Gastrocnemius medialis (tissue), 4 donors: Measurements from ENCODE around the gene SMIM43. TPM values are rescaled to one million over a fixed set of nuclear protein-coding genes. Genes with fewer than 3 reads are reported as not detected.

Experiments
- ATAC-seq, 2 donors: fragments of 150-250 bp; one replicate each; pipeline ENCODE4 v1.9.1; 2016
- DNase-seq, 2 donors: peaks; one replicate each; pipeline ENCODE4 v3.0.0-alpha.2; 2019
- H3K27ac ChIP-seq, 4 donors: fragments of 200-600 bp; sonication (generic); 1 replicate in 1 of 4; 2 replicates in 3 of 4; pipeline ENCODE4 v1.5.1; 2016 to 2018; ENCODE audit warnings: mild to moderate bottlenecking in 2 of 4, moderate library complexity in 1 of 4
- H3K27me3 ChIP-seq, 3 donors: fragments of 200-600 bp; sonication (generic) in 2 of 3; 1 replicate in 1 of 3; 2 replicates in 2 of 3; pipeline versions ENCODE4 v1.5.1 to v1.6.0; 2016 to 2019; ENCODE audit warnings: mild to moderate bottlenecking in 1 of 3, moderate library complexity in 1 of 3
- H3K36me3 ChIP-seq, 2 donors: fragments of 200-600 bp; sonication (generic) in 1 of 2; one replicate each; pipeline ENCODE4 v1.5.1; 2017 to 2018
- H3K4me1 ChIP-seq, 2 donors: fragments of 200-600 bp; sonication (generic) in 1 of 2; one replicate each; pipeline ENCODE4 v1.5.1; 2016 to 2017; ENCODE audit warnings: mild to moderate bottlenecking in 2 of 2
- H3K4me3 ChIP-seq, 4 donors: fragments of 200-600 bp; sonication (generic) in 3 of 4; 1 replicate in 1 of 4; 2 replicates in 3 of 4; pipeline ENCODE4 v1.5.1; 2016 to 2019; ENCODE audit warnings: mild to moderate bottlenecking in 2 of 4
- H3K9me3 ChIP-seq, 3 donors: fragments of 200-600 bp; sonication (generic) in 2 of 3; 1 replicate in 1 of 3; 2 replicates in 2 of 3; pipeline ENCODE4 v1.5.1; 2016 to 2019
- CTCF ChIP-seq, 5 experiments: fragments of 450-650 bp in 3 of 5; fragments of 200-600 bp in 2 of 5; sonication (generic) in 2 of 5; IDR thresholded peaks in 4 of 5; conservative IDR thresholded peaks in 1 of 5; 1 replicate in 4 of 5; 2 replicates in 1 of 5; pipeline ENCODE4 v1.5.1; 2016 to 2019; ENCODE audit warnings: antibody characterized with exemption in 5 of 5, mild to moderate bottlenecking in 3 of 5, moderate library complexity in 3 of 5
- POLR2A ChIP-seq, 2 donors: fragments of 450-650 bp; IDR thresholded peaks; one replicate each; pipeline ENCODE4 v1.6.1; 2017; ENCODE audit warnings: antibody characterized with exemption in 2 of 2, mild to moderate bottlenecking in 2 of 2, moderate library complexity in 2 of 2
- in situ Hi-C, 4 donors: fragments of 200-750 bp; cut with MboI; loops; one replicate each; pipeline versions ENCODE4 v1.15.0 to v1.8.0; 2017; ENCODE audit warnings: low sequenced_read_pairs in 4 of 4
- intact Hi-C: fragments of 100-400 bp; cut with DNase I; formaldehyde crosslinking; loops from one replicate; pipeline ENCODE4 v1.15.1; 2023; ENCODE audit warnings: low total_unique reads
- total RNA-seq, 4 donors: library from RNA; depleted of rRNA; stranded (reverse); fragments of >200 nt; gene quantifications; one replicate each; pipeline versions ENCODE4 v1.1.0 to v1.2.3, GENCODE V29; 2016

The SMIM43 gene
- total RNA-seq, 4 donors from 2014 or later = not detected

DNA sequence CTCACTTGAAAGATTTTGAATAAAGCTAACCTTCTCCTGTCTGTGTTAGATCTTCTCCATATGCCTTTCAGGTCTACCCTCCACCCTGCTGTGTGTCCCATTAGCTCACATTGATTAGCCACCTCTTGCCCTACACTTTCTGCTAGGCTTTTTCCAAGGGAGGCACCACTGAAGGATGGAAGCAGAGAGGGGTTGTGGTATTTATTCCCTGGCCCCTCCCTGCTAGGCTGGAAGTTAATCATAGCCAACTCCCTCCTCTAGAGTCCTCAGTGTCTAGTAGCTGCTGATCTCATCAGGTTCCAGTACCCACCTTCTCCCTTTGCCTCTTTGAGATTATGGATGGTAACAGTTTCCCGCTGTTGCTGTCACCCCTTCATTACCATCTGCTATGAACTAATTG is 8.9 kb upstream of the SMIM43 start:
- ATAC-seq (no peak), DNase-seq (no peak)
- no peaks in the 10 kb centered on the region for H3K9me3 ChIP-seq
- peaks cover 0 to 5% (median 0%) of the 10 kb centered on the region in 3 donors for H3K27me3 ChIP-seq
- H3K27ac ChIP-seq = no peak overlapping the region
- TF ChIP-seq POLR2A (IDR thresholded peaks at IDR 0.05) (no peak), CTCF (IDR thresholded peaks at IDR 0.05 in 4 of 5, conservative IDR thresholded peaks at IDR 0.05 in 1 of 5) (no peak)
- H3K4me3 ChIP-seq = no peak overlapping the region
- H3K4me1 ChIP-seq = no peaks in the 10 kb centered on the region
- H3K36me3 ChIP-seq = no peaks in the 10 kb centered on the region
- in situ Hi-C loops = no loop called here
- intact Hi-C loops = no loop called here

- DNase-seq (no peak), ATAC-seq (no peak)
- Histone ChIP-seq H3K4me1 (no peaks in the 10 kb centered on the region), H3K27ac (no peak overlapping the region), H3K9me3 (no peaks in the 10 kb centered on the region), H3K27me3 (peaks cover 0 to 5% (median 0%) of the 10 kb centered on the region in 3 donors), H3K4me3 (no peak overlapping the region), H3K36me3 (no peaks in the 10 kb centered on the region)
- in situ Hi-C loops = no loop called here
- no peak for TF ChIP-seq POLR2A (IDR thresholded peaks at IDR 0.05)
- no peak for TF ChIP-seq CTCF (IDR thresholded peaks at IDR 0.05 in 4 of 5, conservative IDR thresholded peaks at IDR 0.05 in 1 of 5)
- intact Hi-C loops = no loop called here
These were observed 6.9 kb upstream of the SMIM43 start for GRCh38 chr4:121771869-121772268.

DNA sequence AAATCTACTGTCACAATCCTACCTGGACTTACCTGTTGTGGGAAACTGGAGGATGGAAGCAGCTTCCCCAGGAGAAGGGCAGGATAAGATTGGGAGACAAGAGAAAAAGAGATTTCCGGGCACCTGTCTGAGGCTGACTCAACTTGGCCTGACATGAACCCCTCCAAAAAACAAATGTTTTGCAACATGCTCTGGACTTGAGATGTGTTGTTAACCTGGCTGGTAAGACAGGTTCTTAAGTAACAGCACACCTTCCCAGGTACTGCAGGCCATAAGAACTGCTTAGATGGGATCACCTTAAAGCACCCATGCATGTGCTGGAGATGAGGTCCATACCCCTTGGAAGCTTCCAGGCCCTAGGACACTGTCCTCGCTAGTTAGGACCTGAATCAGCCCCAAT is 4.4 kb upstream of the SMIM43 start:
- Histone ChIP-seq H3K36me3 (no peaks in the 10 kb centered on the region), H3K9me3 (no peaks in the 10 kb centered on the region), H3K27me3 (peaks cover 5 to 21% (median 16%) of the 10 kb centered on the region in 3 donors), H3K27ac (no peak overlapping the region), H3K4me3 (no peak overlapping the region), H3K4me1 (peaks cover 0 to 4% of the 10 kb centered on the region in 2 donors)
- no peak for ATAC-seq
- no peak for DNase-seq
- intact Hi-C loops (no loop called here), in situ Hi-C loops (no loop called here)
- no peak for TF ChIP-seq CTCF (IDR thresholded peaks at IDR 0.05 in 4 of 5, conservative IDR thresholded peaks at IDR 0.05 in 1 of 5)
- no peak for TF ChIP-seq POLR2A (IDR thresholded peaks at IDR 0.05)

- no peak overlapping the region for H3K4me3 ChIP-seq
- DNase-seq (no peak), ATAC-seq (no peak)
- no peaks in the 10 kb centered on the region for H3K36me3 ChIP-seq
- H3K4me1 ChIP-seq = peaks cover 0 to 4% of the 10 kb centered on the region in 2 donors
- no peaks in the 10 kb centered on the region for H3K9me3 ChIP-seq
- TF ChIP-seq CTCF (IDR thresholded peaks at IDR 0.05 in 4 of 5, conservative IDR thresholded peaks at IDR 0.05 in 1 of 5) (no peak), POLR2A (IDR thresholded peaks at IDR 0.05) (no peak)
- no peak overlapping the region for H3K27ac ChIP-seq
- in situ Hi-C loops (no loop called here), intact Hi-C loops (no loop called here)
- peaks cover 5 to 30% (median 23%) of the 10 kb centered on the region in 3 donors for H3K27me3 ChIP-seq
These were observed 2.2 kb upstream of the SMIM43 start for GRCh38 chr4:121767166-121767565.

DNA sequence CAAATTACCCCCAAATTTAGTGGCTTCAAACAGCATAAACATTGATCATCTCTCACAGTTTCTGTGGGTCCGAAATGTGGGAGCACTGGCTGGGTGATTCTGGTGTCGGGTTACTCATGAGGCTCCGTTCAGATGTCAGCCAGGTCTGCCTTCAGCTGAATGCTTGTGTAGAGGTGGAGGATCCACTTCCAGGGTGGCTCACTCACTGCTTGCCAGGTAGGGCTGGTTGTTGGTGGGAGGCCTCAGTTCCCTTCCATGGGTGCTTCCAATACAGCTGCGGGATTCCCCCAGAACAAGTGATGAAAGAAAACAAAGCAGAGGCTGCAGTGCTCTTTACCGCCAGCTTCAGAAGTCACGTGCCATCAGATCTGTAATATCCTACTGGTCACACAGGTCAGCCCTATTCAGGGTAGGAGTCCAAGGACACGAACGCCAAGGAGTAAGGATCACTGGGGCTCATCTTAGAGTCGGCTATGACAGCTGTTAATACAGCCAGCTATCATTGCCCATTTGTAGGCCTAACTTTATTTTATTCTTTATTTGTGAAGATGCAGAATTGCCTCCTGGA is 1.1 kb upstream of the SMIM43 start:
- in situ Hi-C loops (no loop called here), intact Hi-C loops (no loop called here)
- Histone ChIP-seq H3K4me3 (no peak overlapping the region), H3K9me3 (no peaks in the 10 kb centered on the region), H3K27me3 (peaks cover 5 to 30% (median 18%) of the 10 kb centered on the region in 3 donors), H3K36me3 (no peaks in the 10 kb centered on the region), H3K4me1 (peaks cover 0 to 4% of the 10 kb centered on the region in 2 donors), H3K27ac (no peak overlapping the region)
- ATAC-seq (no peak), DNase-seq (no peak)
- no peak for TF ChIP-seq POLR2A (IDR thresholded peaks at IDR 0.05)
- TF ChIP-seq CTCF (IDR thresholded peaks at IDR 0.05 in 4 of 5, conservative IDR thresholded peaks at IDR 0.05 in 1 of 5) = no peak
